ENCODE data around the gene MPL. TPM values are rescaled to one million over a fixed set of nuclear protein-coding genes. Genes with fewer than 3 reads are reported as not detected.

MPL gene
- total RNA-seq: 39.6 TPM

DNA sequence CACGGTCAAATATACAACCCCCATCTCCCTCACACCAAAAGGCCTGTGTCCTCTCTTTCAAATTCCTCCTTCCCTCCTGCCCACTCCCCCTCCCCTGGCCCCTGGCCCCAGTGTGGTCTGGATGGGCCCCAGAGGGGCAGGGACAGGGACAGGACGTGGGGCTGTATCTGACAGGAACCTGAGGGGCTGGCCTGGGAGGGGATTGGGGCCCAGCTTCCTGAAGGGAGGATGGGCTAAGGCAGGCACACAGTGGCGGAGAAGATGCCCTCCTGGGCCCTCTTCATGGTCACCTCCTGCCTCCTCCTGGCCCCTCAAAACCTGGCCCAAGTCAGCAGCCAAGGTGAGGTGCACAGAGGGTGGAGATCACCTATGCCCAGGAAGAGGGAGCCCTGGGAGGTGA is at the start of gene MPL:
TSS of gene MPL (plus strand) at position 231 of the 400 bp plus-strand sequence. CDS start at position 262, 31 bp downstream.
- DNase-seq (ENCODE audit: low read depth in 2 of 3, low spot score in 2 of 3): peak in 1 of 3 donors; percentile 31

DNA sequence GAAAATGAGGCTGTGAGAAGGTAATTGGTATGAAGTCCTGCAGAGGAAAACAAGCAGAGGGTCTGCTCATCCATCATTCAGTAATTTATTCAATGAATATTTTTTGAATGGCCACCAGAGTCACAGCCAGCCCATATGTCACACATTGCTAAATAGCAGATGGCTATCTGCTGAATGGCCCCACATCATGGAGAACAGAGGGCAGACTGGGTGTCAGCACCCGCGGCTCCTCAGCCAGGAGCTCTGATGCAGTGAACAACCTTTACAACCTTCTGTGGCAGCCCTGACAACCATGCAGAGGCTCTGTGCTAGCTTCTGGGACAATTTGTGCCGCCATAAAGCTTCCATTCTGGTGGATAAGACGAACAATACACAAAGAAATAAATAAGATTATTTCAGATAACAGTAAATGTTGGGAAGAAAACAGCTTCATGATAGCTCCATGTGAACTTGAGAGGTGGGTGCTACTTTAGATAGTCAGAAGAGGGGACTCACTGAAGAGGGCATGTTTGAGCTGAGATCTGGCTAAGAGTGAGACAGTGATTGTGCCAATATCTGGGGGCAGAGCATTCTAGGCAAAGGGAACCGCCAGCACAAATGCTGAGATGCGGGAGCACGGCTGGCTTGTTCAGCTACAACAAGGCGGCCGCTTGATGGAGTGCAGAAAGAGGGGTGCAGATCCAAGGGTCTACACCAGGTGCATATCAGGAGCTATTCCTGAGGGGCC is 49.4 kb upstream of the MPL start:
- DNase-seq (ENCODE audit: low read depth in 2 of 3, low spot score in 2 of 3): no peak

DNA sequence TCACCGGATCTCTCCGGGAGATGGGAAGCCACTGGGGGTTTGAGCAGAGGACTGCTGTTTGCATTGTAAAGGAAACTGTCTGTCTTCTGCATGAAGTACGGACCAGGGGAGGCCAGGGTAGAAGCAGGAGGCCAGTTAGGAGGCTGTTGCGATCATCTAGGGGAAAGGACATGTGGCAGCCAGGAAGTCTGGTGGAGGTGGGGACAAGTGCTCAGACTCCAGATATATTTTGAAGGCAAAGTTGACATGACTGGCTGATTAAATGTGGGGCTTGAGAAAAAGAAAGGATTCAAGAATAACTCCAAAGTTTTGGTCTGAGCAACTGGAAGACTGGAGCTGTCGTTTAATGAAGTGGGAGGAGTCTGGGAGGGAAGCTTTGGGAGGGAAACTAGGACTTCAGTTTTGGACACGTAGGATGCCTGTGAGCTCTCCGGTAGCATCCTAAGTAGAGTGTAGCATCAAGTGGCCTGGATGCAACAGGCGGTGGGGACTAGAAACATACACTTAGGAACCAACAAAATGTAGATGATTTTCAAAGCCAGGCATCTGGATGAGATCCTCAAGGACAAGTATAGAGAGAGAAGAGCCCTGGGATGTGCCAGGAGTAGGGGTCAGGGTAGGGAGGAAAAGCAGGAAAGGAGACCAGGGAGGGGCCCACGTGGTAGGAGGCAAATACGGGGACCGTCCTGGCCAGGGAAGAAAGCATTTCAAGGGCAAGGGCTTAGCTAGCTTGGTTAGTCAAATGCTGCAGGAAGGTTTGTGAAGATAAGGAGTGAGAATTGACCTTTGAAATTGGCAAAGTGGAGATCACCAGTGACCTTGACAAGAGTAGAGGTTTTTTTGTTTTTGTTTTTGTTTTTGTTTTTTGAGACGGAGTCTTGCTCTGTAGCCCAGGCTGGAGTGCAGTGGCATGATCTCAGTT is 48.6 kb upstream of the MPL start:
- no peak for DNase-seq (ENCODE audit: low read depth in 2 of 3, low spot score in 2 of 3)

DNA sequence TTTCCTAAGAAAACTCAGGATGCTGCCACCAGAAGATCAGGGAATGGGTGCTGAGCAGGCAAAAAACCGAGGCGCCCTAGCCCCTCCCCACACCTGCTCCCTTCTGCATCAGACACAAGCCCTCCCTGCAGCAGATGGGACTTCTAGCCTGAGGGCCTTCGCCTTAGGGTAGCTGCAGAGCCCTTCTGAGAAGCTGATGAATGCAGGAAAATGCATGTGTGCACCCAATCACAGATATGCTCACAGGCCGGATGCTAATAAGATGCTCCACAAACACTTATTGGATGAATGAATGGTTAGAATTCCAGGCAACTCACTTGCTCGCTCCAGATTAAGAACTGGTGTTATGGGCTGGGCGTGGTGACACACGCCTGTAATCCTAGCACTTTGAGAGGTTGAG is 45.4 kb upstream of the MPL start:
- no peak for DNase-seq (ENCODE audit: low read depth in 2 of 3, low spot score in 2 of 3)

DNA sequence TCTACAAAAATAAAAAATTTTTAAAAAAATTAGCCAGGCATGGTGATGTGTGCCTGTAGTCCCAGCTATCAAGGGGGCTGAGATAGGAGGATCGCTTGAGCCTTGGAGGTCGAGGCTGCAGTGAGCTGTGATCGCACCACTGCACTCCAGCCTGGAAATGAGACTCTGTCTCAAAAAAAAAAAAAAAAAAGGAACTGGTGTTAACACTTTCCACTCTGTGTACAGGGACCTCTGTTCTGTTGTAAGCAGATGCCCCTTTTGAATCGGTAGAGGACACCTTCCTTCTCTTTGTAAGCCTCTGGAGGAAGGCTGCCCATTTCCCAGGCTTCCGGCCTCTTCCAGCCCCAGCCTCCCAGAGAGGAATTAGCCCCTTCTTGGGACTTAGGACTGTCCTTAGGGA is 44.9 kb upstream of the MPL start:
- no peak for DNase-seq (ENCODE audit: low read depth in 2 of 3, low spot score in 2 of 3)

DNA sequence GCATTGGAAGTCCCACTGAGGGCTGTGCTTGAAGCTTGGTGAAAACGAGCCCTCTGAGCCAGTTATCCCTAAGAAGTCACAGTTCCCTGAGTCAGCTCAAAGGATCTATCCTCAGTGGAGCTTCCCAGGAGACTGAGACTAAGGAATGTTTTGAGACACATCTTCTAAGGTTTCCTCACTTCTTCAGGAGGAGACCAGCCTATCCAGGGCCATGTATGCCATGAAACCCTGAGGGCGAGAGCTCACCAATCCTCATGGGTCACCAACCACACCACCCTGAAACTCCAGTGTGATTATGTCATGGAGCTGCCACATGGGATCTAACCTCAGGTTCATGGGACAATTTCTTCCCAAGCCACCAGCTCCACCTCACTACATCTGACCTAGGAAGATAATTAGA is 44.4 kb upstream of the MPL start:
- DNase-seq (ENCODE audit: low read depth in 2 of 3, low spot score in 2 of 3): no peak

DNA sequence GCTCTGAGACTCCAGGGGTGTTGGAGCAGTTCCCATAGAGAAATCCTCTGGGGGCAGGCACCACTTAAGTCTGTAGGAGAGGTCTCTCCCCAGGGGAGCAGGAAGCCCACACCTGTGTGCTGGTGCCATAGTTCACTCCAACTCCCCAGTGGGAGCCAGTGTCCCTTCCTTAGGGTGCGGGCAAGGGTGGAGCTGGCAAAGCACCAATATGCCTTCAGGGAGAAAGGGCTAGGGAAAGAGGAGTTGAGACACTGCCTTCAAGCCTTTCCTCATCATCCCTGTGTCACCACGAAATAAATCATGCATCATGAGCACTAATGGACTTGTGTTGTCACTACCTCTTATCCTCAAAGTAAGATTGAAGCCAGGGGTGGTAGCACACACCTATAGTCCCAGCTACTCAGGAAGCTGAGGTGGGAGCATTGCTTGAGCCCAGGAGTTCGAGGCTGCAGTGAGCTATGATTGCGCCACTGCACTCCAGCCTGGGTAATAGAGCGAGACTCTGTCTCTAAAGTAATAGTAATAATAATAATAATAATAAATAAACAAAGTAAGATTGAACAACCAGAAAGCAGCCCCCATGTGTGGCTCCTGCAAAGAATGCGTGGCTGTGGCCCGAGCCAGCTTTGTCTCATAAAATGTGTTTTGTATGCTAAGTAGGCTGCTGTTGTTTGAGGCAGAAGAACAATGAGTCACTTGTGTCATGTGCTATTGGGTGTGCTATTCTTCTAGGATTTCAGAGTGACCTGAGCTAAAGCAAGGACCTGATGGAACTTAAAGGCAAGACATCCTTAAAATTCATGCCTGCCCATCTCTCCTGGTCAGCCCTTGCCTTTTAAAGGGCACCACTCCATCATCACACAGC is 43.5 kb upstream of the MPL start:
- no peak for DNase-seq (ENCODE audit: low read depth in 2 of 3, low spot score in 2 of 3)

DNA sequence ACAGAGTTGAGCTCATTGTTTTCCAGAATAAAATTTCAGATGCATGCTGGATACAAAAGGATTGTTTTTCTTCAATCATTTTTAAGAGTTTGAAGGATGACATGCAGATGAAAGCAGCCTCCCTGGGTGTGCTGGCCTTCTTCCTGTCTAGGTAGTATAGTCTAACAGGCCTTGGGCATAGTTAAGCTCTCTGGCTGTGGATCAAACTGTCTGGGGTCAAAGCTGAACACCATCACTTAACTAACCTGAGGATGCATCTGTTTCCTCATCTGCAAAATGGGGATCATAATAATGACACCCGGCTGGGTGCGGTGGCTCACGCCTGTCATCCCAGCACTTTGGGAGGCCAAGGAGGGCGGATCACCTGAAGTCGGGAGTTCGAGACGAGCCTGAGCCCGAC is 42.9 kb upstream of the MPL start:
- no peak for DNase-seq (ENCODE audit: low read depth in 2 of 3, low spot score in 2 of 3)

DNA sequence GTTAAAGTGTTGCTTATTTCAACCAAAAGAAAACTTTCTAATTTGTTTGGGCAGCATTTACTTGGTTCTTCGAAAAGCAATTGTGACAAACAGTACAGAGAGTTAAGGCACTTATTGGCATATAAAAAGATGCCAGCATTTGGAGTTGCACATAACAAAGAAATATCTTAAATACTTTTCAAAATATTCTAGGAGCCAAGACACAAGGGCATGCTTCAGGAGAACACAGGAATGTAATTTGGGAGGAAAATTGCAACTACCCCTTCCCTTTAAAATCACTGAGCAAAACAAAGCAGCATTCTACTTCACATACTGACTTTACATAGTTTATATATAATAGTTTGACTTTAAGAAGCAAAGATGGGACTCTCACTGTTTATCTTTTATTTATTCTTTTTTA is 41.4 kb upstream of the MPL start:
- no peak for DNase-seq (ENCODE audit: low read depth in 2 of 3, low spot score in 2 of 3)

DNA sequence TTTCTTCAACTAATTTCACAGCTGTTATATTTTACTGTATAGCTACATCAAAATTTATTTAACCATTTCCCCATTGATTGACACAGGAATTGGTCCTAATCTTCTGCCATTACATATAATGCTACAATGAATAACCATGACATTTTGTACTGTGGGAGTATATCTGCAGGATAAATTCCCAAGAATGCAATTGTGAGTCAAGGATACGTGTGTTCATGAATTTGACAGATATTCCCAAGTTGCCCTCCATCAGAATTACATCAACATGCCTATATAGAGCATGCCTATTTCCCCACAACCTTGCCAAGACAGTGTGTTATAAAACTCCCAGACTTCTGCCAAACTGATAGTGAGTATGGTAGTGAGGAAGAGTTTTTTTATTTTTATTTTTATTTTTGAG is 39.6 kb upstream of the MPL start:
- no peak for DNase-seq (ENCODE audit: low read depth in 2 of 3, low spot score in 2 of 3)

DNA sequence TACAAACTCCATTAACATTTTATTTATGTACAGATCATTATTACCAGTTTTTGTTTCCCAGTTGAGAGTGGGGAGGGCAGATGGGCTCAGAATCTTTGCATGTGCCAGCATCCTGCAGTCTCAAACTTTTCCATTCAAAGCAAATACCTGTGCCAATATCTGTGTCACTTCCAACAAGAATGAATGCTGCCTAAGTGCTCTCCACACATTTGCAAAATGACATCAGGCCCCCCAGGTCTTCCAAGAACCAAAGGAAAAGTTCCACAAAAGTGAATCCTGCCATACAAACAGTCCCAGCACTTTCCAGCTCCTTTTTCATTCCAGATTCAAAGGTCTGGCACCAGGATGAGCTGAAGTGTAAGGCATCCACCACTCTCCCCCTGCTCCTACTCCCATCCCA is 38.5 kb upstream of the MPL start:
- DNase-seq (ENCODE audit: low read depth in 2 of 3, low spot score in 2 of 3): no peak

DNA sequence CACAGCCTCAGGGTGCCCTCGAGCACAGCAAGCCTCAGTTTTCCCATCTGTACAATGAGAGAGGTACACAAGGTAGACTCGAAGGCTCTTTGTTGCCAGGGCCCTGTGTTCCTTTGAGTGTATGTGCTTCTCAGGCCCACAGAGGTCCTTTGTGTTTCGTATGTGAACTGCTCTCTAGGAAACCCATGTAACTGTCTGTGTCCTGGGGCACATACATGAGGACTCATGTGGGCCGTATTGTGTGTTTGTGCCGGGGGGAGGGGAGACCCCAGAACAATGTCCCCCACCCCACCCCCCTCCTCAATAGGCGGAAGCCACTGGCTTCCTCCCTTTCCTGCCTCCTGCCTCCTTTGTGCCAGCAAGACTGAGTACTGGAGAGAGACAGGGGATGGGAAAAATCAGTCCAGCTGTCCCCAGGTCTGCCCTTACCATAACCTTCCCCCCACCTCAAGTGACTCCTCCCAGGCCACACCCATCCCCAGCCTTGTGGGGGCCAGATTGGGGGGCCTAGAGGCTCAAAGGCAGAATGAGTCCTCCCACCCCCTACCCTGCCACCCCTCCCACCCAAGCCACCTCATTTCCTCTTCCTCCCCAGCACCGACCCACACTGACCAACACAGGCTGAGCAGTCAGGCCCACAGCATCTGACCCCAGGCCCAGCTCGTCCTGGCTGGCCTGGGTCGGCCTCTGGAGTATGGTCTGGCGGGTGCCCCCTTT is 37.1 kb upstream of the MPL start, which contains the start of gene TIE1:
TSS of gene TIE1 (plus strand) at position 605 of the 717 bp plus-strand sequence. CDS start at position 695, 90 bp downstream.
- DNase-seq (ENCODE audit: low read depth in 2 of 3, low spot score in 2 of 3): peak in 2 of 3 donors; percentile 18 to 27

DNA sequence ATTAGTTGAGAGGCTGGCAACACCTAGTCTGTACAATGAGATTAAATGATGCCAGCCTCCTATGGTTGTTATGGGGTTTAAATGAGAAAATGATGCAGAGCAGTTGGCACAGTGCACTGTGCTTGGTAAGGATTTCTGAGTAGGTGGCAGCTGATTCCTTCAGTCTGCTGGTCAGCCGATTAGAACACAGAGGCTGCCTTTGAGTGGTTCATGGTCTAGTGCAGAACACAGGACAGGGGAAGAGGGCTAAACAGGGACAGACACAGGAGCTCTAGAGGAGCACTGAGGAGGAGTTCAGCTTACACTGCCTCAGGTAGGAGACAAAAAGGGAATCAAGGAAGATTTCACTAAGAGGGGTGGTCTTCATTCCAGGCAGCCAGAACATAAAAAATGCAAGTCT is 35.4 kb upstream of the MPL start:
- no peak for DNase-seq (ENCODE audit: low read depth in 2 of 3, low spot score in 2 of 3)

DNA sequence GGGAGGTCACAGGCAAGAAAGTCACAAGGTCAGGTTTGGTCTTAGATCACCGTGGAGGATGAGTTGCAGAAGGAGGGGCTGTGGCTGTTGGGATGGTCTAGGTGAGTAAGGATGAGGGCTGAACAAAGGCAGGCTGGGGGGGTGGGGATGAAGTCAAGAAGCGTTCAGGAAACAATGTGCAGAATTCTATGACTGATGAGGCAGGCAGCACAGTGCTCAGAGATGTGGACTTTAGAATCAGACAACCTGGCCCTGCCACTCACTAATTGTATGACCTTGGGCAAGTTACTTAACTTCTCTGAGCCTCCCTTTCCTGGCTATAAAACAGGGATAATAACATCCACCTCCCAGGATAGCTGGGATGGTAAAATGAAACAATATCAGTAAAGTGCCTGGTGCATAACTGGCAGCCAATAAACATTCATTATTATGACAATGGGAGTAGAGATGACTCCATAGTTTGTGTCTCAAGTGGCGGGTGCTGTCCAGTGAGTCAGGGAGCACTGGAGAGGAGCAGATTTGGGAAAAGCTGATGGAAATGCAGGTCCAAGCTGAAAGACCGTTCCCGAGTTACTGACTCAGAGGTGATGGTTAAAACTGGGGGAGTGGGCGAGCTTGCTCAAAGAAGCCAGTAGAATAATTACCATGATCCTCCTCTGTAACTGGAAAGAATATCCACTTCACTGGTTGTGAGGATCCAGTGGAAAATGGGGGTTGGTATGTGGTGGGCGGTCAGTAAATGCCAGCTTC is 34.7 kb upstream of the MPL start:
- DNase-seq (ENCODE audit: low read depth in 2 of 3, low spot score in 2 of 3): no peak

DNA sequence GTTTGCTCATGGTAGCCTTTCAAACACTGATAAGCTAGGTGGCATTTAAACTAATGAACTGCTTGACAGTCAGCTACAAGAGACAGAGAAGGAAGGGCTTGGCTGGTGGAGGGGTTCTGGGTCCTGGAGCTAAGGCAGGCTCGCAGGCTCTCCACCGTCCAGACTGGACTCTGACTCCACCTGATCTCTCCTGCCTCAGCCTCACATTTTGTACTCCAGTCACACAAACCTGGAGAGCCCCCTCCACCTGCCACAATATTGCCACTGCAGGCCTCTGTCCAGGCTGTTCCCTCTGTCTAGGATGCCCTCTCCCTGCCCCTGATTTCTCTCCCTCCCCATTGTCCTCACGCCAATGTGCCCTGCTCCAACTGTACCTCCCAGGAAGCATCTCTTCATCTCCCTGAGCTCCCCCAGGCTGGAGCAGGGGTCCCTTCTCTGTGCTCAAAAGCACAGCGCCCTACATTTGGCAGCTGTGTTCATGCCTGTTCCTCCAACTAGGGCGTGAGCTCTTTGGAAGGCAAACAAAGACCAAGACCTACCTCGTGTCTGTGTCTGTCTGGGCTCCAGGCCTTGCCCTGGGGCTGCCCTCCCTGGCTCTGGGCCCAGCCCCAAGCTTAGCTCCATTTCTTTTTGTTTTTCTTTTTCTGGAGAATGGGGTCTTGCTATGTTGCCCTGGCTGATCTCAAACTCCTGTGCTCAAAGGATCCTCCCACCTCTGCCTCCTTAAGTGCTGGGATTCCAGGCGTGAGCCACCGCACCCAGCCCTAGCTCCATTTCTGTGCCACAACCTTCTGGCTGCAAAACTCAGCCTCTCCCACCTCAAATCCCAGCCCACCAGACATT is 33.9 kb upstream of the MPL start:
- DNase-seq (ENCODE audit: low read depth in 2 of 3, low spot score in 2 of 3): no peak

DNA sequence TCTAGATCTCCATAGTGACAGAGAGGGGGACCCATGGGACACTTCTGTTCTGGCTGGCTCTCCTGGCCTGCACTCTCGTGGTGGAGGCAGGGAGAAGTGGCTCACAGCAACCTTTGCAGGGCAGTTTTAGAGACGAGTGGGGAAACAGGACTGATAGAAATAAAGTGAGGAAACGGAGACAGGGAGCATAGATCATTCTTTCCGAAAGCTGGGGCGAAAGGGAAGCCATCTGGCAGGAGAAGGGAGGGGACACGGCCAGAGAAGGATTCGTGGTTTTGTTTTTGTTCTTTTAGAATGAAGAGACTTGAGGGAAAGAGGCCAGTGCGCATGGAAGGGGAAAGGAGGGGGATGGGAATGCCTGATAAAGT is 33.3 kb upstream of the MPL start:
- DNase-seq (ENCODE audit: low read depth in 2 of 3, low spot score in 2 of 3): peak in 1 of 3 donors; percentile 39

DNA sequence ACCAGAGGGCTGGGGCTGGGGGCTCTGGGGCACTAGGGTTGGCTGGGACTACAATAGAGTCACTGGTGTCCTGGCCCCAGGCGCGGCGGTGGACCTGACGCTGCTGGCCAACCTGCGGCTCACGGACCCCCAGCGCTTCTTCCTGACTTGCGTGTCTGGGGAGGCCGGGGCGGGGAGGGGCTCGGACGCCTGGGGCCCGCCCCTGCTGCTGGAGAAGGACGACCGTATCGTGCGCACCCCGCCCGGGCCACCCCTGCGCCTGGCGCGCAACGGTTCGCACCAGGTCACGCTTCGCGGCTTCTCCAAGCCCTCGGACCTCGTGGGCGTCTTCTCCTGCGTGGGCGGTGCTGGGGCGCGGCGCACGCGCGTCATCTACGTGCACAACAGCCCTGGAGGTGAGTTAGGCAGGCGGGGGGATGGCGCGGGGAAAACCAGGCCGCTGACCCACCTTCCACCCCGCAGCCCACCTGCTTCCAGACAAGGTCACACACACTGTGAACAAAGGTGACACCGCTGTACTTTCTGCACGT is 32.8 kb upstream of the MPL start:
- DNase-seq (ENCODE audit: low read depth in 2 of 3, low spot score in 2 of 3): no peak

DNA sequence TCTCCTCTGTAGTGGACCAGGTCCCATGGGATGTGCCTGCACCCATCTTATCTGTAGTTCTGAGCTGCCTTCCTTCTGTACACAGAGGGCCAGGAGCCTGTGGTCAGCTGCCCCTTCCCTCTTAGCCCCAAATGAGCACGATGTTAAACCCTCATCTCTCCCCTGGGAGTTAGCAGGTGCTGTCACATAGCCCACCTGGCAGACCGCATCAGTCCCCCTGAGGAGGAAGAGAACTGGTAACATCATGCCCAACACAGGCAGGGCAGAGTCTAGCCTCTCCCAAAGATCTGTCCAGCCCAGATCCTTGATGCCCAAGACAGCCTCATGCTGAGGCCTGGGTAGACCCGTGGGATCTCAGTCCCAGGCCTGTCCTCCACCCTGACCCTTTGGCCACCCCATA is 32.2 kb upstream of the MPL start:
- no peak for DNase-seq (ENCODE audit: low read depth in 2 of 3, low spot score in 2 of 3)
